Measurements from ENCODE around the gene SYCE3.

DNA sequence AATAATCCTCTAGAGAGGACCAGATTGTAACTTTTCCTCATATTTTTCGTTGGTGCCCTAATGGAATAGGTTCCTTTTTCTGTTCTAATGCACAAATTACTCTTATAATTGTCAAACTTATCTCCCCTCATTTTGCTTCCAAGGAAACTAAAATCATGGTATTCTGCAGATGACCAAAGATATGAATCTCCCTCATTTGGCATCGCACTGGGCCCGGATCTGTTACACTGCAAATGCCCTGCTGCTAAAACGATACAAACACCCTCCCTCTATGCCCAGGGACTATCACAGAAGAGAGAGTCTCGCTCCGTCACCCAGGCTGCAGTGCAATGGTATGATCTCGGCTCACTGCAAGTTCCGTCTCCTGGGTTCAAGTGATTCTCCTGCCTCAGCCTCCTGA lies 9.4 kb downstream of the SYCE3 start:
- no peak for TF ChIP-seq CTCF (conservative IDR thresholded peaks at IDR 0.05; ENCODE audit: low read depth, low read length)
- TF ChIP-seq EZH2 (IDR thresholded peaks at IDR 0.05; ENCODE audit: borderline replicate concordance, low read depth, low read length, poor library complexity, severe bottlenecking): no peak
